ENCODE results near the gene ZBTB47.

- TF ChIP-seq EZH2 (IDR thresholded peaks at IDR 0.05; ENCODE audit: borderline replicate concordance, low read depth, low read length, severe bottlenecking) = no peak
- no peak for TF ChIP-seq CTCF (IDR thresholded peaks at IDR 0.05; ENCODE audit: borderline replicate concordance, extremely low read depth, low read length, poor library complexity, severe bottlenecking)
These were observed 4.2 kb downstream of the ZBTB47 start for GRCh38 chr3:42657675-42658074.

Measured in DND-41 (cell line).